Esophagus squamous epithelium (tissue), 4 donors: Measurements from ENCODE around the gene CAVIN1.

Experiments
- POLR2A ChIP-seq, 4 donors: fragments of 450-650 bp; IDR thresholded peaks; one replicate each; pipeline ENCODE4 v1.6.1; 2017; ENCODE audit warnings: antibody characterized with exemption in 4 of 4, mild to moderate bottlenecking in 4 of 4, moderate library complexity in 3 of 4
- TF ChIP-seq, protein P1 (sequence below), 6 experiments: fragments of 450-650 bp in 4 of 6; fragments of 200-600 bp in 2 of 6; sonication (generic) in 2 of 6; IDR thresholded peaks; one replicate each; pipeline ENCODE4 v1.5.1; 2016 to 2019; ENCODE audit warnings: antibody characterized with exemption in 6 of 6, mild to moderate bottlenecking in 4 of 6, moderate library complexity in 4 of 6

DNA sequence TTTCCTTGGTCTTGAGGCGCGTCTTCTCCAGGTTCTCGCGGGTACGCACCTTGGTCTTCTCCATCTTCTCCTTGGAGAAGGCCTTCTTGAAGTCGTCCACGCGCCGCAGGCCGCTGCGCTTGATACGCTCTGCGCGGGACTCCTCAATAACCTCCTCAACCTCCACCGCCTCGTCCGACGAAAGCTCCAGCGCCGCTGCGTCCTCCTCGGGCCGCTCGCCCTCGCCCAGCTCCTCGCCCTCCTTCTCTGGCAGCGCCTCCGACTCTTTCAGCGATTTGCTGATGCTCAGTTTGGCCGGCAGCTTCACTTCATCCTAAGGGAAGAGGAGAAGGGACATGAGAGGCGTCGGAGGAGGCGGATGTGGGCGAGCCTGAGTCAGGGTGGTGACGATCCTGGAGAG lies 18.0 kb downstream of the CAVIN1 start:
- TF ChIP-seq POLR2A (IDR thresholded peaks at IDR 0.05), result no peak
- TF ChIP-seq, protein P1, sequence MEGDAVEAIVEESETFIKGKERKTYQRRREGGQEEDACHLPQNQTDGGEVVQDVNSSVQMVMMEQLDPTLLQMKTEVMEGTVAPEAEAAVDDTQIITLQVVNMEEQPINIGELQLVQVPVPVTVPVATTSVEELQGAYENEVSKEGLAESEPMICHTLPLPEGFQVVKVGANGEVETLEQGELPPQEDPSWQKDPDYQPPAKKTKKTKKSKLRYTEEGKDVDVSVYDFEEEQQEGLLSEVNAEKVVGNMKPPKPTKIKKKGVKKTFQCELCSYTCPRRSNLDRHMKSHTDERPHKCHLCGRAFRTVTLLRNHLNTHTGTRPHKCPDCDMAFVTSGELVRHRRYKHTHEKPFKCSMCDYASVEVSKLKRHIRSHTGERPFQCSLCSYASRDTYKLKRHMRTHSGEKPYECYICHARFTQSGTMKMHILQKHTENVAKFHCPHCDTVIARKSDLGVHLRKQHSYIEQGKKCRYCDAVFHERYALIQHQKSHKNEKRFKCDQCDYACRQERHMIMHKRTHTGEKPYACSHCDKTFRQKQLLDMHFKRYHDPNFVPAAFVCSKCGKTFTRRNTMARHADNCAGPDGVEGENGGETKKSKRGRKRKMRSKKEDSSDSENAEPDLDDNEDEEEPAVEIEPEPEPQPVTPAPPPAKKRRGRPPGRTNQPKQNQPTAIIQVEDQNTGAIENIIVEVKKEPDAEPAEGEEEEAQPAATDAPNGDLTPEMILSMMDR (IDR thresholded peaks at IDR 0.05), result no peak
